Measurements from ENCODE around the gene TFCP2L1. TPM values are rescaled to one million over a fixed set of nuclear protein-coding genes. Genes with fewer than 3 reads are reported as not detected.

TFCP2L1 gene
- total RNA-seq, 1 donor from 2014 or later, result 0.14 TPM

DNA sequence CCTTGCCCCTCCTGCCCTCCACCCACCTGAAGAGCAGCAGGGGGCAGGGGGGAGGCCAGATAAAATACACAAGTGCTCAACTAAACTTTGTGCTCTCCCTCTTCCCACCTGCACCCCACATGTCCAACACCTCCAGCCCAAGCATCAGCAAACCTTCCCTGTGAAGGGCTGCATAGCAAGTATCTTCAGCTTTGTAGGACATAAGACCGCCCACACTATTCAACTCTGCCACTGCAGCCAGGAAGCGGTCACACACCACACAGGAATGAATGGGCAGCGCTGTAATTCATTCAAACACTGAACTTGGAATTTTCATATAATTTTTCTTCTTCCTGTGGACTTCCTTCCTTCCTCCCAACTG is 27.5 kb downstream of the TFCP2L1 start:
- intact Hi-C loops (cut with micrococcal nuclease), result no loop called here
- TF ChIP-seq, protein P1, sequence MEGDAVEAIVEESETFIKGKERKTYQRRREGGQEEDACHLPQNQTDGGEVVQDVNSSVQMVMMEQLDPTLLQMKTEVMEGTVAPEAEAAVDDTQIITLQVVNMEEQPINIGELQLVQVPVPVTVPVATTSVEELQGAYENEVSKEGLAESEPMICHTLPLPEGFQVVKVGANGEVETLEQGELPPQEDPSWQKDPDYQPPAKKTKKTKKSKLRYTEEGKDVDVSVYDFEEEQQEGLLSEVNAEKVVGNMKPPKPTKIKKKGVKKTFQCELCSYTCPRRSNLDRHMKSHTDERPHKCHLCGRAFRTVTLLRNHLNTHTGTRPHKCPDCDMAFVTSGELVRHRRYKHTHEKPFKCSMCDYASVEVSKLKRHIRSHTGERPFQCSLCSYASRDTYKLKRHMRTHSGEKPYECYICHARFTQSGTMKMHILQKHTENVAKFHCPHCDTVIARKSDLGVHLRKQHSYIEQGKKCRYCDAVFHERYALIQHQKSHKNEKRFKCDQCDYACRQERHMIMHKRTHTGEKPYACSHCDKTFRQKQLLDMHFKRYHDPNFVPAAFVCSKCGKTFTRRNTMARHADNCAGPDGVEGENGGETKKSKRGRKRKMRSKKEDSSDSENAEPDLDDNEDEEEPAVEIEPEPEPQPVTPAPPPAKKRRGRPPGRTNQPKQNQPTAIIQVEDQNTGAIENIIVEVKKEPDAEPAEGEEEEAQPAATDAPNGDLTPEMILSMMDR (IDR thresholded peaks at IDR 0.05; ENCODE audit: borderline replicate concordance), result no peak
- H3K27me3 ChIP-seq (ENCODE audit: low read depth), result no peaks in the 10 kb centered on the region
- no peak for DNase-seq
- H3K4me1 ChIP-seq, result peaks cover 5% of the 10 kb centered on the region
- no peak overlapping the region for H3K27ac ChIP-seq (replicated peaks)
- no peak overlapping the region for H3K4me3 ChIP-seq
- no peaks in the 10 kb centered on the region for H3K9me3 ChIP-seq (replicated peaks)
- no peaks in the 10 kb centered on the region for H3K36me3 ChIP-seq

DNA sequence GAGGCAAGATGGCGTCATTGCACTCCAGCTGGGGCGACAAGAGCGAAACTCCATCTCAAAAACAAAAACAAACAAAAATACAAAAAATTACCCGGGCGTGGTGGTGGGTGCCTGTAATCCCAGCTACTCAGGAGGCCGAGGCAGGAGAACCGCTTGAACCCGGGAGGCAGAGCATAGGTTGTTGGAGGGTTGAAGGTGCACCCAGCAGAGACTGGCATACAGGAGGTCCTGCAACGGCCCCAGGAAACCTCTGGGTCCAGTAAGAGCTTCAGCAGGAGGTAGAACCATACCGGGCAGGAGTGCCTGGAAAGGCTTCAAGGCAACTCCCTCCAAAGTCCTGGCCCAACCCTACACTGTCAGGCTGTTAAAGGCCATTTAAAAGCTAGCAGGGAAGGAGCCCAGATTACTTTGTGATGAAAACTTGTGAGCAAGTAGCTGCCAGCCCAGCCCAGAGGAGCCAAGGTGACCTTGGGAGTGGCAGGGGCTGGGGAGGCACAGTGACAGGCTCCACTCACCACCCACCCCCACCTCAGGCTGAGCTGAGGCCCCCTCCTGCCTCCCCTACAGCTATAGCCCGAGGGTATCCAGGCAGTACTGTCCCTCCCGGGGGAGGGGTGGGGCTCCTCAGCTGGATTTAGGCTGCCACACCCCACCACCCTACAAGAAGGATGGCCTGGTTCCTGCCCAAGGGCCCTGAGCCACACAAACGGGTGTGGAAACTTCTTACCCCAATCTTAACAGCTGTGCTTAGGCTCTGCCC is 28.1 kb downstream of the TFCP2L1 start:
- Histone ChIP-seq H3K27ac (replicated peaks) (no peak overlapping the region), H3K4me1 (peaks cover 5% of the 10 kb centered on the region), H3K27me3 (ENCODE audit: low read depth) (no peaks in the 10 kb centered on the region), H3K36me3 (no peaks in the 10 kb centered on the region), H3K9me3 (replicated peaks) (no peaks in the 10 kb centered on the region), H3K4me3 (no peak overlapping the region)
- intact Hi-C loops (cut with micrococcal nuclease), result no loop called here
- no peak for DNase-seq
- TF ChIP-seq, protein P1 (IDR thresholded peaks at IDR 0.05; ENCODE audit: borderline replicate concordance), result no peak

DNA sequence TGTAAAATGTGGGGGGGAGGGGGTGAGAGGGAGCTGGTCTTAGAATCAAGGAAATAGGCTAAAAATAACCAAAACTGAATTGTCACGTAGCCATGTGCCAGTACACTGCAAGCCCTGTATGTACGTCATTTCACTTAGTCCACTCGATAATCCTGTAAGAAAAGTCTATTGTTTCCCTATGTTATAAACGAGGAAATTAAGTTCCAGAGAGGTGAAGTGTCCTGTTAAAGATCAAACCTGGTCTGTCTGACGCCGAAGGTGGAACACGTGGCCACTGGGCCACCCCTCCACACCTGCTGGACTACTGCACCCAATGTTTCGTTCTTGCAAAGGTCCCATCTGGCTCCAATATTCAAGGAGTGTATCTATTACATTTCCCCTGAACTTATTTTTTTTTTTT is 29.6 kb downstream of the TFCP2L1 start:
- TF ChIP-seq, protein P1 (IDR thresholded peaks at IDR 0.05; ENCODE audit: borderline replicate concordance), result no peak
- intact Hi-C loops (cut with micrococcal nuclease), result no loop called here

DNA sequence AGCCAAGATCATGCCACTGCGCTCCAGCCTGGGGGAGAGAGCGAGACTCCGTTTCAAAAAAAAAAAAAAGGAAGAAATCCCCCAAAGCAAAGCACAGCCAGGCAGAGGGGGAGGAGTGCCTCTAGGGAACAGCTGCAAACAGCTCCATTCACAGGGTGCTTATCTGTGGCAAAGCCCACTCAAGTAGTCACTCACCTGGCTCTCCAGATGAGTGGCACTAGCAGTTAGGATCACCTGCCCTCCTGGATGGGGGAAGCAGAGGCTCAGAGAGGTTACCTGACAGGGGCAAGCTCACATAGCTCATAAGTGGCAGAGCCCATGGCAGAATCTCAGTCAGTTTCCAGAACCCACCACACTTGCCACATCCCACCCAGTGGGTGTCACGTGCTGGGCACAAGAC is 30.3 kb downstream of the TFCP2L1 start:
- Histone ChIP-seq H3K36me3 (no peaks in the 10 kb centered on the region), H3K27ac (replicated peaks) (no peak overlapping the region), H3K27me3 (ENCODE audit: low read depth) (no peaks in the 10 kb centered on the region), H3K4me3 (no peak overlapping the region), H3K9me3 (replicated peaks) (no peaks in the 10 kb centered on the region), H3K4me1 (no peaks in the 10 kb centered on the region)
- no peak for DNase-seq
- TF ChIP-seq, protein P1 (IDR thresholded peaks at IDR 0.05; ENCODE audit: borderline replicate concordance), result no peak
- intact Hi-C loops (cut with micrococcal nuclease), result no loop called here

More for the DNA sequence above, 29.6 kb downstream of the TFCP2L1 start:
- H3K4me1 ChIP-seq, result peaks cover under 1% of the 10 kb centered on the region
- no peak for DNase-seq
- H3K36me3 ChIP-seq, result no peaks in the 10 kb centered on the region
- no peaks in the 10 kb centered on the region for H3K27me3 ChIP-seq (ENCODE audit: low read depth)
- H3K9me3 ChIP-seq (replicated peaks), result no peaks in the 10 kb centered on the region
- no peak overlapping the region for H3K27ac ChIP-seq (replicated peaks)
- H3K4me3 ChIP-seq, result no peak overlapping the region

DNA sequence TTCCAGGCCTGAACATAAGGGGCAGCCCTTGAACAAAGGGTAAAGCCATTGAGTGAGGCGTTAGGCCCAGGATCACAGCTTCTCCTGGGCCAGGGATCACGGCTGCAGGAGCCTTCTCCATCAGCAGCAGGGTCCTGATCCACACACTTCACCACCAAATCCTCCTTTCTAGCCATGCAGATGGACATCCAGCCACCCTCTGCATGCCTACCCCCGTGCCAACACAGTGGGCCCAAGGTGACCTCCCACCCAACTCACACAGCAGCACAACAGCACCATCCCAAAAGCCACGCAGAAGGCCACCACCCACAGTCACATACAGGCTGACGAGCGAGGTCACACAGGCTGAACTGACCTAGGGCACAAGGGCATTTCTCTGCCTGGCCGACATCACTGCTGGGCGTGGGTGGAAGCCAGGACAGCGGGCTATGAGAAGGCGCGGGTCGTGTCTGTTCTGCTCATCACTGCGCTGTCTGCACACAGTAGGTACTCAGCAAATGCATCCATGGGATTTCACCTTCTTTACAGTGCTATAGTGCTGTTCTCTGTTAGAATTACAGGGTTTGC is 31.2 kb downstream of the TFCP2L1 start:
- Histone ChIP-seq H3K27ac (replicated peaks) (no peak overlapping the region), H3K9me3 (replicated peaks) (no peaks in the 10 kb centered on the region), H3K27me3 (ENCODE audit: low read depth) (peaks cover 3% of the 10 kb centered on the region), H3K4me3 (no peak overlapping the region), H3K4me1 (no peaks in the 10 kb centered on the region), H3K36me3 (no peaks in the 10 kb centered on the region)
- TF ChIP-seq, protein P1 (IDR thresholded peaks at IDR 0.05; ENCODE audit: borderline replicate concordance), result no peak
- no peak for DNase-seq
- intact Hi-C loops (cut with micrococcal nuclease), result no loop called here

Measured in left ventricle myocardium inferior (tissue), 1 donor.